Spleen (tissue), 11 donors: Measurements from ENCODE around the gene CNTN5. TPM values are rescaled to one million over a fixed set of nuclear protein-coding genes. Genes with fewer than 3 reads are reported as not detected.

Experiments
- DNase-seq: peaks from one replicate; pipeline ENCODE4 v3.0.0-alpha.2; 2020
- H3K27ac ChIP-seq, 8 donors: fragments of 200-600 bp; sonication (generic) in 7 of 8; 1 replicate in 4 of 8; 2 replicates in 4 of 8; pipeline versions ENCODE4 v1.5.0 to v1.8.0; 2016 to 2021; ENCODE audit warnings: inconsistent platforms in 4 of 8, mild to moderate bottlenecking in 4 of 8, moderate library complexity in 1 of 8
- H3K27me3 ChIP-seq, 7 donors: fragments of 200-600 bp; sonication (generic) in 6 of 7; replicated peaks in 1 of 7; 1 replicate in 4 of 7; 2 replicates in 3 of 7; pipeline versions ENCODE4 v1.5.0 to v1.8.0; 2016 to 2021; ENCODE audit warnings: inconsistent platforms in 3 of 7, mild to moderate bottlenecking in 1 of 7
- H3K36me3 ChIP-seq, 6 donors: fragments of 200-600 bp; sonication (generic) in 5 of 6; 1 replicate in 4 of 6; 2 replicates in 2 of 6; pipeline versions ENCODE4 v1.5.0 to v1.8.0; 2016 to 2021; ENCODE audit warnings: inconsistent platforms in 2 of 6
- H3K4me1 ChIP-seq, 6 donors: fragments of 200-600 bp; sonication (generic) in 5 of 6; 1 replicate in 3 of 6; 2 replicates in 3 of 6; pipeline versions ENCODE4 v1.5.0 to v1.8.0; 2016 to 2021; ENCODE audit warnings: inconsistent platforms in 3 of 6
- H3K4me3 ChIP-seq, 8 donors: fragments of 200-600 bp; sonication (generic) in 7 of 8; 1 replicate in 4 of 8; 2 replicates in 4 of 8; pipeline versions ENCODE4 v1.5.0 to v1.8.0; 2016 to 2021; ENCODE audit warnings: inconsistent platforms in 4 of 8, mild to moderate bottlenecking in 4 of 8, moderate library complexity in 2 of 8
- H3K9me3 ChIP-seq, 8 donors: fragments of 200-600 bp; sonication (generic) in 7 of 8; 1 replicate in 4 of 8; 2 replicates in 4 of 8; pipeline versions ENCODE4 v1.5.0 to v1.8.0; 2016 to 2021; ENCODE audit warnings: inconsistent platforms in 4 of 8
- POLR2A ChIP-seq, 3 donors: fragments of 450-650 bp; IDR thresholded peaks; one replicate each; pipeline ENCODE4 v1.5.1; 2017; ENCODE audit warnings: antibody characterized with exemption in 3 of 3, mild to moderate bottlenecking in 1 of 3
- POLR2AphosphoS5 ChIP-seq, 3 donors: sonication (generic); formaldehyde crosslinking; IDR thresholded peaks; one replicate each; pipeline ENCODE4 v1.5.1; 2017; ENCODE audit warnings: antibody characterized with exemption in 3 of 3
- WGBS, 5 donors: extraction: QIAGEN DNeasy Blood & Tissue Kit in 3 of 5; methylation state at CpG; one replicate each; pipeline versions ENCODE4 v1.1.5 to v1.1.7; 2013 to 2018; 5-methylcytosine and 5-hydroxymethylcytosine counted together
- intact Hi-C: fragments of 100-400 bp; cut with DNase I; formaldehyde crosslinking; loops from one replicate; pipeline ENCODE4 v1.15.0; 2023; ENCODE audit warnings: low total_unique reads
- polyA plus RNA-seq, 3 donors: library from polyadenylated mRNA; stranded (reverse); fragments of 200-250 nt; gene quantifications; one replicate each; pipeline ENCODE4 v1.2.1, GENCODE V29; 2013
- total RNA-seq, 7 donors: library from RNA; depleted of rRNA in 3 of 7; stranded (reverse); fragments of >200 nt in 3 of 7; fragmentation: NEBNext Ultra II Directional in 4 of 7; extraction: Animal tissue kit (Norgen Biotek cat#: 25700) in 4 of 7; gene quantifications; one replicate each; pipeline versions ENCODE4 v1.1.0 to v1.2.1, GENCODE V29; 2016 to 2021
- TF ChIP-seq, protein P1 (sequence below), 11 experiments: fragments of 200-600 bp in 7 of 11; fragments of 450-650 bp in 4 of 11; sonication (generic) in 4 of 11; IDR thresholded peaks in 8 of 11; conservative IDR thresholded peaks in 3 of 11; 1 replicate in 7 of 11; 2 replicates in 4 of 11; pipeline versions ENCODE4 v1.4.0 to v1.8.0; 2016 to 2021; ENCODE audit warnings: antibody characterized with exemption in 11 of 11, inconsistent platforms in 4 of 11, mild to moderate bottlenecking in 1 of 11
- donor health status: healthy with polysubstance abuse.
- donor health status: DM: no; HTN: no; CAD: no; lungs with moderate emphysema.
- donor health status: DM: no; HTN: no; CAD: no.
- donor health status: Bipolar disorder and iron deficiency.
- donor health status: healthy.
- donor health status: DM: no; HTN: no; CAD: no.
- donor health status: DM: yes; HTN: yes; CAD: no.

Gene CNTN5
- total and polyA plus RNA-seq, 10 donors = 0.02 TPM; not detected in 8

DNA sequence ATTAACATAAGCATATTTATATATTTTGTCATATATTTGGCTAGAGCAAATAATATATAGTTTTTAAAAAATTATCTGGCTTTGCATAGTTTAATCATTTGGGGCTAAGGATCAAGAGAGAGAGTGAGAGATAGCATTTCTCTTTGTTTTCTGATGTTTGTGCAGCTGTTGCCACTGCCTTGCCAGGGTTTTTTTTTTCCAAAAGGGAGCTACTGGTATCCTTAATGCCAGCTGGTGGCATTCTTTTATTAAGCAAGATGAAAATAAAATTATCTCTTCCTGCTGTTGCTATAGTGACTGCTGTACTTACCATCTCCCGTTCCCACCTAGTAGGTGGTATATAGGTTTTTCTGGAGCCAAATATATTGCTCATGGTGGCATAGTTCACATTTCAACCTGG is 873.1 kb downstream of the CNTN5 start:
- intact Hi-C loops = no loop called here
- H3K4me1 ChIP-seq = no peaks in the 10 kb centered on the region
- no peaks in the 10 kb centered on the region for H3K36me3 ChIP-seq
- TF ChIP-seq POLR2A (IDR thresholded peaks at IDR 0.05) (no peak), POLR2AphosphoS5 (IDR thresholded peaks at IDR 0.05) (no peak)
- TF ChIP-seq, protein P1, sequence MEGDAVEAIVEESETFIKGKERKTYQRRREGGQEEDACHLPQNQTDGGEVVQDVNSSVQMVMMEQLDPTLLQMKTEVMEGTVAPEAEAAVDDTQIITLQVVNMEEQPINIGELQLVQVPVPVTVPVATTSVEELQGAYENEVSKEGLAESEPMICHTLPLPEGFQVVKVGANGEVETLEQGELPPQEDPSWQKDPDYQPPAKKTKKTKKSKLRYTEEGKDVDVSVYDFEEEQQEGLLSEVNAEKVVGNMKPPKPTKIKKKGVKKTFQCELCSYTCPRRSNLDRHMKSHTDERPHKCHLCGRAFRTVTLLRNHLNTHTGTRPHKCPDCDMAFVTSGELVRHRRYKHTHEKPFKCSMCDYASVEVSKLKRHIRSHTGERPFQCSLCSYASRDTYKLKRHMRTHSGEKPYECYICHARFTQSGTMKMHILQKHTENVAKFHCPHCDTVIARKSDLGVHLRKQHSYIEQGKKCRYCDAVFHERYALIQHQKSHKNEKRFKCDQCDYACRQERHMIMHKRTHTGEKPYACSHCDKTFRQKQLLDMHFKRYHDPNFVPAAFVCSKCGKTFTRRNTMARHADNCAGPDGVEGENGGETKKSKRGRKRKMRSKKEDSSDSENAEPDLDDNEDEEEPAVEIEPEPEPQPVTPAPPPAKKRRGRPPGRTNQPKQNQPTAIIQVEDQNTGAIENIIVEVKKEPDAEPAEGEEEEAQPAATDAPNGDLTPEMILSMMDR (IDR thresholded peaks at IDR 0.05 in 8 of 11, conservative IDR thresholded peaks at IDR 0.05 in 3 of 11) = no peak
- no peak for DNase-seq
- no peak overlapping the region for H3K4me3 ChIP-seq
- peaks cover 0 to 46% (median 35%) of the 10 kb centered on the region in 8 donors for H3K9me3 ChIP-seq
- WGBS, 5 donors = 72 to 88% (median 83%) methylated on average over 1 of the region's 1 CpG
- H3K27me3 ChIP-seq = no peaks in the 10 kb centered on the region
- H3K27ac ChIP-seq = no peak overlapping the region

DNA sequence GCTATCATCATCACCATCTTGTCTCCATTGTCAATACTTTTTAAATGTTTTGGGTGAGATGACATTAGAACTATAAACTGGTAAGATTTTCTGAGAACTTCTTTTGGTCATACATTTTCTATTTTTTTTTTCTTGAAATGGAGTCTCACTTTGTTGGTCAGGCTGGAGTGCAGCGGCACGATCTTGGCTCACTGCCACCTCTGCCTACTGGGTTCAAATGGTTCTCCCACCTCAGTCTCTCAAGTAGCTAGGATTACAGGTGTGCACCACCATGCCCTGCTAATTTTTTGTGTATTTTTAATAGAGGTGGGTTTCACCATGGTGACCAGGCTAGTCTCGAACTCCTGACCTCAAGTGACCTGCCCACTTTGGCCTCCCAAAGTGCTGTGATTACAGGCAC is 880.4 kb downstream of the CNTN5 start:
- no peak for DNase-seq
- H3K9me3 ChIP-seq = peaks cover 0 to 56% (median 44%) of the 10 kb centered on the region in 8 donors
- 67 to 89% (median 82%) methylated on average over 3 of the region's 3 CpGs for WGBS, 5 donors

GRCh38 chr11:99911116-99911515 is 890.4 kb downstream of the CNTN5 start:
- Histone ChIP-seq H3K27me3 (no peaks in the 10 kb centered on the region), H3K4me3 (no peak overlapping the region), H3K9me3 (peaks cover 0 to 5% (median 0%) of the 10 kb centered on the region in 8 donors), H3K4me1 (no peaks in the 10 kb centered on the region), H3K36me3 (no peaks in the 10 kb centered on the region), H3K27ac (no peak overlapping the region)
- 22 to 41% (median 37%) methylated on average over 3 of the region's 3 CpGs for WGBS, 5 donors
- no peak for TF ChIP-seq POLR2AphosphoS5 (IDR thresholded peaks at IDR 0.05)
- no peak for TF ChIP-seq POLR2A (IDR thresholded peaks at IDR 0.05)
- TF ChIP-seq, protein P1 (IDR thresholded peaks at IDR 0.05 in 8 of 11, conservative IDR thresholded peaks at IDR 0.05 in 3 of 11) = no peak
- no peak for DNase-seq
- intact Hi-C loops = no loop called here

More for the DNA sequence above, 880.4 kb downstream of the CNTN5 start:
- H3K36me3 ChIP-seq = no peaks in the 10 kb centered on the region
- no peaks in the 10 kb centered on the region for H3K4me1 ChIP-seq
- H3K27me3 ChIP-seq = no peaks in the 10 kb centered on the region
- TF ChIP-seq POLR2AphosphoS5 (IDR thresholded peaks at IDR 0.05) = no peak
- no peak for TF ChIP-seq POLR2A (IDR thresholded peaks at IDR 0.05)
- TF ChIP-seq, protein P1 (IDR thresholded peaks at IDR 0.05 in 8 of 11, conservative IDR thresholded peaks at IDR 0.05 in 3 of 11) = no peak
- intact Hi-C loops = no loop called here
- no peak overlapping the region for H3K4me3 ChIP-seq
- H3K27ac ChIP-seq = no peak overlapping the region

GRCh38 chr11:99916078-99916477 is 895.3 kb downstream of the CNTN5 start:
- 80 to 93% (median 85%) methylated on average over 4 of the region's 4 CpGs for WGBS, 5 donors
- H3K4me3 ChIP-seq = no peak overlapping the region
- intact Hi-C loops = no loop called here

More at GRCh38 chr11:99916078-99916477, 895.3 kb downstream of the CNTN5 start:
- H3K36me3 ChIP-seq = no peaks in the 10 kb centered on the region
- TF ChIP-seq POLR2AphosphoS5 (IDR thresholded peaks at IDR 0.05) = no peak
- no peak for TF ChIP-seq POLR2A (IDR thresholded peaks at IDR 0.05)
- TF ChIP-seq, protein P1 (IDR thresholded peaks at IDR 0.05 in 8 of 11, conservative IDR thresholded peaks at IDR 0.05 in 3 of 11) = no peak
- DNase-seq = no peak
- H3K27me3 ChIP-seq = no peaks in the 10 kb centered on the region
- H3K27ac ChIP-seq = no peak overlapping the region
- no peaks in the 10 kb centered on the region for H3K4me1 ChIP-seq
- H3K9me3 ChIP-seq = peaks cover 0 to 40% (median 30%) of the 10 kb centered on the region in 8 donors
